Right forelimb (tissue), 1 donor: ENCODE measurements around the gene PINLYP.
"Not testable (repeated sequence)": the region's sequence is repeated elsewhere in the genome, so short reads cannot be mapped to it uniquely, and the experiment has no call there.

Experiments used
- DNase-seq: peaks from one replicate; pipeline ENCODE4 v3.0.0-alpha.2; 2018

The PINLYP gene

DNA sequence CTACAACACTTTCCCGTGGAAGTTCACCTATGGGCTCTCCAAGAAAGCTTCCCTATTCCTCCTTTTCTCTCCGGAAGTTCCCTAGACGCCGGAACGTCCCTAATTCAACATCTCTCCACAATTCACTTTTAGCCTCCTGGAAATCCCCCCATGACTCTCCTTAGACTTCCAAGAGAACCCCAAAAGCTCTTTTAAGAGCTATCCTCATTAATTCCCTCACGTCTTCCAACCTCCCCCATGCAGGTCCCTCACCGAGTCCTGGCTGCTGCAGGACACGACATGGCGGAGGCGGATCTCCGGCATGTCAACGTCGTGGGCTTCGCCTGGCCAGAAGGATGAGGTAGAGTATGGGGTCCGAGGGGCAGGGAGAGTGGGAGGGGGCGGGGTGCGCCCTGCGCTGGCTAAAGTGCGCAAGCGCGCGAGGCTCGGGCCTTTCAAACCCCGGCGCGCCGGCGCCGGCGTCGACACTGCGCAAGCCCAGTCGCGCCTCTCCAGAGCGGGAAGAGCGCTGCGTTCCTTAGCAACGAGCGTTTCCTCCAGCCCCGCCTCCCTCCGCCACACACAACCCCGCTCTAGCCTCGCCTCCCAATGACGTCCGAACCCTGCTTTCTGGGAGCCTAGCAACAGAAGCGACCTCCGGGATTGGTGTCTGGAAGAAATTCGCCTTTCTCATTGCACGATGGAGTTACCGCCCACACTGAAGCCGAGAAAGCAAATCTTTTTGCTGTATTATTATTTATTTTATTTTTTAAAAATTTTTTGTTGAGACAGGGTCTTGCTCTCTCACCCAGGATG is at the start of gene PINLYP, which contains the start of gene XRCC1:
PINLYP (plus strand) TSS at position 646 of the 795 bp plus-strand sequence. CDS start 1,391 bp downstream, outside the sequence.
XRCC1 (minus strand) TSS at position 372 of the 795 bp plus-strand sequence; CDS start at position 303, 69 bp downstream.
- DNase-seq, result peak; percentile 96

DNA sequence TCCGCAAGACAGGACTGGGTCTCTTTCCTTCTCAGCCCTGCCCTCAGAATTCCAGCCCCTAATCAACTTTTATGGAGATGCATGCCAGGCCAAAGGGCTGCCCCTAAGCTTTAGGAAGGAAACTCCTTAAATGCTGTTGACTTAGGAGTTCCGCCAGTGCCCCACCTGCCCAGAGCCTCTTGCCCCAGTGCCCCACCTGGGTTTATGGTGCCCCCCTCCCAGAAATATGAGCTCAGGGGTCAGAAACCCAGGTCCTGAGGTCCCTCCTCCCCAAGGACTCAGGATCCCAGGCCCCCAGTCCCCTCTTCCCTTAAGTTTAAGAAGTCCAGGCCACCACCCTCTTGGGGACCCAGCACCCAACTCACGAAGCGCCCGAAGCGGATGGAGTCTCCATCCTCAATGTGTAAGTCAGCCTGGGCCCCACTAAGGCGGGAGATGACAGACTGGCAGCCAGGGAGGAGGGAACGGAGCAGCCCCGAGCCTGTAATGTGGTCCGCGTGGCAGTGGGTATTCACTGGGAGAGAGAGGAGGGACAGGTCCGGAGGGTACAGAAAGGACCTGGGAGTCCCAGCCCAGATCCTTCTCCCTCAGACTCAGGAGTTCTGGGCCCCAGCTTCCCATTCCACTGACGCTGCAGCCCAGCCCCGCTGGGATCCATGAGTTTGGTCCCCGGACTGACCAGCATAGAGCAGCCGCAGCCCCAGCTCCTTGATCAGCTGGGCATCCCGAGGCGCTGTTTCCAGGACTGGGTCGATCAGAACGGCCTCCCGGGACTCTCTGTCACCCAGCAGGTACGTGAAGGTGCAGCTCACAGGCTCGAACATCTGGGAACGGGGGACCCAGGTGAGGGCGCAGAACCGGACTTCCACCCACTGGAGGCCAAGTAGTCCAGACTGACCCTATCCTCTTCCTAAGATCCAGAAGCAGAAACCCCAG is 49.5 kb upstream of the PINLYP start:
- no peak for DNase-seq

DNA sequence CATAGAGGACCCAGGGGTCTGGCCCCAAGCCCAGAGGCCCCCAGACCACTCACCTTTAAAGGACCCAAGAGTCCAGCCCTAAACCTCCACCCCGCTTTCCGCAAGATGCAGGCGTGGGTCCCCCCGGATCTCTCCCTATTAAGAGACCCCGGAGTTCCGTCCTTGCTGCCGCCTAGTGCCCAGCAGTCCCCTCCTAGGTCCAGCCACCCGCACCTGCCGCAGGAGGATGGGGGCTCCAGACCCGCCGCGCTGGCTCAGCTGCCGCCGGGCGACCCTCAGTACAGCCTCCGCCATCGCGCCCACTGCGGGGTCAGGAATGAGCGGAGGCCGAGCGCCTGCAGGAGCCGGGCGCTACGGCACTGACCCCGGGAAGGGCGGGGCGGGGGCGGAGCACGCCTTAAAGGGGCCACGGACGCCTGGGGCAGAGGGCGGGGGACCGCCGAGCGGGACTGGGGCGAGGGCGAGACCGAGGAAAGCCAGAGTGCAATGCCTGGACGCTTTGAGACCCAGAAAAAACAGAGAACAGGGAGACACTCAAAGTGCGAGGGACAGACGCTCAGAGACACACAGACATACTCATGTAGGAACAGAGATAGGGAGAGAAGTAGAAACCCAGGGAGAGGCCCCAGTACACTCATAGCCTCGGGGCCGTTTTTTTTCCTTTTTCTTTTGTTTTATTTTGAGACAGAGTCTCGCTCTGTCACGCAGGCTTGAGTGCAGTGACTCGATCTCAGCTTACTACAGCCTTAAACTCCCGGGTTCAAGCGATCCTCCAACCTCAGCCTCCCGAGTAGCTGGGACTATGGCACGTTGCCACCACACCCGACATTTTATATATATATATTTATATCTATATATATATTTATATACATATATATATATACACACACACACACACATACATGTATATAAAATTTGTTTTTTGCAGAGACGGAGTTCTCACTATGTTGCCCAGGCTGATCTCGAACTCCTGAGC is 48.4 kb upstream of the PINLYP start, which contains the start of gene ETHE1:
ETHE1 (minus strand) TSS at position 318 of the 976 bp plus-strand sequence; CDS start at position 294, 24 bp downstream.
- peak; percentile 88 for DNase-seq

DNA sequence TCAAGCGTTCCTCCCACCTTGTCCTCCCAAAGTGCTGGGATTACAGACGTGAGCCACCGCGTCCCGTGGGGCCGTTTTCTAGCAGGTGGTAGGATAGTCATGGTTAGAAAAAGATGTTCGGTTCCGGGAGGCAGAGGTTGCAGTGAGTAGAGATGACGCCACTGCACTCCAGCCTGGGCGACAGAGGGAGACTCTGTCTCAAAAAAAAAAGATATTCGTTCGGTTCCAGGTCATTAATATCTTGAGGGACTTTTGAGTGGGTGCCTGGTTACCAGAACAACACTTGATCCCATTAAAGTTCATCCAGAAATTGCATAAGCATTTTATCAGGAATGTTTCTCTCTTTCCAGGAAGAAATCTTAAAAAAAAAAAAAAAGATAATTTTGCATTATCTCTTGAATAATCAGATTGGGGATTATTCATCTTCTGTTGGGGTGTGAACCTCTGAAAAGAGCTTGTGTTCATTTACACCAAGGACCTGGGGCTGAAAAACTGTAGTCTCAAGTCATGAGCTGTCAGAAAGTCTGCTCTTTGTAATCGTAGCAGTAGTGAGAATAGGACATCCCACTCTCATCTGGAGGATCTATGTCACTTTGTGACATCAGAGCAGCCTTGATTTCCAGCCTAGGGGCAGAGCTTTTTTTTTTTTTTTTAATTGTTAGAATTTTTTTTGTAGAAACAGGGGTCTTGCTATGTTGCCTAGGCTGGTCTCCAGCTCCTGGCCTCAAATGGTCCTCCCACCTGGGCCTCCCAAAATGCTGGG is 47.6 kb upstream of the PINLYP start:
- DNase-seq, result no peak

DNA sequence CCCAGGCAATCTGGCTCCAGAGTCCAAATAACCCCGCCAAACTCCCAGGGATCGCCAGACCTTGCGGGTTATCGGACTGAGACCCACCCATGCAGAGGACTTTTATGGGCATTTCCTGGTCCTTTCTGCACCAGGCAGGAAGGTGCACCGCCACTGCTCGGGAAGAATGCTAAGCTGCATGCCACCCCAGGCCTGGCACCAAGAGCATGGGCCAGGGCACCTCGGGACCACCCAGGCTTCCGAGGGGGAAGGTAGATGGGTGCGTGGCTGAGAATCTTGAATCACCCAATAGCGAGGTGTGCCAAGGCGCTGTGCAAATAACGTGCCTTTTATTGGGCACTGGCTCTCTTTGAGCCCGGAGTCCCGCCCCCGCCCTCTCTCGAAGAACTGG is 43.0 kb upstream of the PINLYP start:
- no peak for DNase-seq

DNA sequence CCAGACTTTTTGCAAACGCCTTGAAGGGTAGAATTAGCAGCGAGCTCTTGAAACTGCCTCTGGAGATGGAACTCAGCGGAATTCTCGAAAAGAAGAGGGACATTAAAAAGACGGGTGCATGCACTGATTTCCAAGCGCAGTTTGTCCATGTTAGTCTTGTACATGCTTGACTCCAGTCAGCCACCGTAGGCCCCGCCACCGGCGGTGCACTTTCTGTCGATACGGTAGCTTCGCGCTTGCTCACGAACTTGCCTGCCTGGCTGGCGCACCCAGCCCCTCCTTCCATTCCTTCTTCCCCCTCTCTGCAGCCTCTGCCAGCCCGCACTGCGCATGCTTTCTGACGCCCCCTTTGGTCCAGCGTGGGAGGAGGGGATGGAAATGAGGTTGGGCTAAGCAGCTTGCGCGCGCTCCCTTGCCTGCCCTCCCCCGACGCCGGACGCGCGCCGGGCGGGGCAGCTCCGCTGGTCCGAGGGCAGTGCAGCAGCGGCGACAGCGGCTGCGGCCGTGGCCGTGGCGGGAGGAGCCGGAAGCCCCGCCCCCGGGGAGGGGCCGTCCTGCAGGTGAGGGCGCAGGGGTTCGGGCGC is 42.5 kb upstream of the PINLYP start, which contains the start of gene ZNF575:
ZNF575 (plus strand) TSS at position 227 of the 584 bp plus-strand sequence. CDS start 1,235 bp downstream, outside the sequence.
- DNase-seq, result peak; percentile 98

DNA sequence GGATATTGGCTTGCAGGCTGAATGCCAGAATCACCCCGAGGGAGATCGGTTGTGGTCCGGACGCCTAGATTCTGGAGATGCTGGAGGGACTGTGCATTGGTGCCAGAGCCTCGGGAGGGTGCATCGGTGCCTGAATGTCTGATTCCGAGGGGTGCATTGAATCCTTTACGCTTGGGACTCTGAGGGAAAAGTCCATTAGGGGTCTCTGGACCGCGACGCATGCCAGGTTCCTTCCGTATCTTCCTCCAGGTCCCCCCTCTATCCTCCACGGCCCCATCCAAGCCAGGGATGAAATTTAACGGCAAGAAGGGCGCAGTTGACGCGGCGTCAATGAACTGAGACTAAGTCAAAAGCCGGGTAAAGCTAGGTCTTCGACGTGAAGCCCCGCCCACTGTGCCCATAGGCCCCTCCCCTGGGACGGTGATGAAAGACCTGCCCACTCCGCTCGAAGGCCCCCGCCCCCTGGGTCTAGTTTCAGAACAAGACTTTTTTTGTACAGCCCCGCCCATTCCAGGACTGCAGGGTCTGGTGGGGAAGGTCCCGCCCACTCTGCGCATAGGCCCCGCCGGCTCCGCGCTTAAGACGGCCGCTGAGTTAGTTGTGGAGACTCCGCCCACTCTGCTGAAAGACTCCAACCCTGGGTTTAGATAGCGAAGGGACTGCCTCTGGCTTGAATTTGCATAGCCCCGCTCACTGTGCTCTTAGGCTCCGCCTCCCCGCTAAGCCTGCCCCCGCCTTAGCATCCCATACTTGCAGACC is 41.9 kb upstream of the PINLYP start:
- peak; percentile 97 for DNase-seq

DNA sequence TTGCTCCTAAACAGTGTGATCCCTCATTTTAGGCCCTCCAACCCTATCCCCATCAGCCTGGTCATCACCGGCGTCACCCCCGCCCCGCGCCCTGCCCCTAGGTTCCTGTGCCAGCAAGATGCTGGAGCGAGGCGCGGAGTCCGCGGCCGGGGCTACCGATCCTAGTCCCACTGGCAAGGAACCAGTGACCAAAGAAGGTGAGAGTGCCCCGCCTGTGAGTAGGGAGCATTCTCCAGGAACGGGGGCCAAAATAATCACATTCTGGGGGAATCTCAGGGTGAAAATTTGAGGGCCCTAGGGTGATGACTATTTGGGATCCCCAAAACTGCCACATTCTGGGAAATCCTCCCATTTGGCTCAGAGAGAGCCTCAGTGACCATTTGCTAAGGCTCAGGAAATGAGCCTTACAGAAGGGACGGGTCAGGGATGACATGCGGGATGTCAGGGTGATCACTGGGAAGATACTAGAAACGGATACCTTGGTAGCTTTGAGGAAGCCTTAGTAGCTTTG is 41.2 kb upstream of the PINLYP start:
- no peak for DNase-seq

DNA sequence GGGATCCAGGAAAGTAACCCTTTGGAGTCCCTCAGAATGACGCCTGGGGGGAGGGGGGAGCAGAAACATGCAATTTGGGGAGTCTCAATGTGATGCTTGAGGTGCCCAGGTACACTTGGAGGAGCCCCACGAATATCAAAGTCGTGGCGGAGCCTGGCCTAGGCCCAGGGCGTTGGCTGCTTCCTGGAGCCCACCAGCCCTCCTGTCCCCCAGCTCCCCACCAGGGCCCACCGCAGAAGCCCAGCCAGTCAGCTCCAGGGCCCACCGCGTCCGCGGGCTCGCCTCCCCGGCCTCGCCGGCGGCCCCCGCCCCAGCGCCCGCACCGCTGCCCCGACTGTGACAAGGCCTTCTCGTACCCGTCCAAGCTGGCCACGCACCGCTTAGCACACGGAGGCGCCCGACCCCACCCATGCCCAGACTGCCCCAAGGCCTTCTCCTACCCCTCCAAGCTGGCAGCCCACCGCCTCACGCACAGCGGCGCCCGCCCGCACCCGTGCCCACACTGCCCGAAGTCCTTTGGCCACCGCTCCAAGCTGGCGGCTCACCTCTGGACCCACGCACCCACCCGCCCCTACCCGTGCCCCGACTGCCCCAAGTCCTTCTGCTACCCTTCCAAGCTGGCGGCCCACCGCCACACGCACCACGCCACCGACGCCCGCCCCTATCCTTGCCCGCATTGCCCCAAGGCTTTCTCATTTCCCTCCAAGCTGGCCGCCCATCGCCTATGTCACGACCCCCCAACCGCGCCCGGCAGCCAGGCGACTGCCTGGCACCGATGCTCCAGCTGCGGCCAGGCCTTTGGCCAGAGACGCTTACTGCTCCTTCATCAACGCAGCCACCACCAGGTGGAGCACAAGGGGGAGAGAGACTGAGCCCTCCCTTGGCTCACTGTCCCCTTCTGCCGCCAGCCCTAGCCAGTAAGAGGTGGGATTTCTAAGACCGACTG is 40.5 kb upstream of the PINLYP start:
- DNase-seq, result peak; percentile 82

DNA sequence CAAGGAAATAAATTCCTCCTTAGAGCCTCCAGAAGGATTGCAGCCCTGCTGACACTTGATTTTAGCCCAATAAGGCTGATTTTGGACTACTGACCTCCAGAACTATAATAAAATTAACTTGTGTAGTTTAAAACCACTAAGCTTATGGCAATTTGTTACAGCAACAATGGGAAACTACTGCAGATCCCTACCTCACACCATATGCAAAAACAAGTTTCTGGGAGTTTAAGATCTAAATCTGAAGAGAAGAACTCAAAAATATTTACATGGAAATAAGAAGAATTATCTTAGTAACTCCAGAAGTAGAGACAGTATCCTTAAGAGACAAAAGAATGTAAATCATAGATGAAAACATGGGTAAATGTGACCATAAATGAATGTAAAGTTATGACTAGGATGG is 36.7 kb upstream of the PINLYP start:
- DNase-seq, result no peak

DNA sequence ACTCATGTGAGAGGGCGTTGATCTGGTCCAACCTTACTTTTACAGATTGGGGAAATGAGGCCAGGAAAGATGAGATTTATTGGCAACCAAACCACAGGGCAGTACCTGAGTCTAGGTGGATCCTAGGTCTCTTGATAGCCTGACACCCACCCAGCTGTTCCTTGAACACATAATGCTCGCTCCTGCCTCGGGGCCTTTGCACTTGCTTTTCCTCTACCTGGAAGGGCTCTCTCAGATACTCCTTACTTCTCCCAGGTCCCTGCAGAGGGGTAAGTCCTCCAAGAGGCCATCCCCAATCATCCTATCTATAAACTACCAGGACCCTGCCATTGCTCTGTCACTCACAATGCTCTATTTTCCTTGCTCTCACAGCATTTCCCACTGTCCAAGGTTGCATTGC is 35.2 kb upstream of the PINLYP start:
- DNase-seq, result no peak

DNA sequence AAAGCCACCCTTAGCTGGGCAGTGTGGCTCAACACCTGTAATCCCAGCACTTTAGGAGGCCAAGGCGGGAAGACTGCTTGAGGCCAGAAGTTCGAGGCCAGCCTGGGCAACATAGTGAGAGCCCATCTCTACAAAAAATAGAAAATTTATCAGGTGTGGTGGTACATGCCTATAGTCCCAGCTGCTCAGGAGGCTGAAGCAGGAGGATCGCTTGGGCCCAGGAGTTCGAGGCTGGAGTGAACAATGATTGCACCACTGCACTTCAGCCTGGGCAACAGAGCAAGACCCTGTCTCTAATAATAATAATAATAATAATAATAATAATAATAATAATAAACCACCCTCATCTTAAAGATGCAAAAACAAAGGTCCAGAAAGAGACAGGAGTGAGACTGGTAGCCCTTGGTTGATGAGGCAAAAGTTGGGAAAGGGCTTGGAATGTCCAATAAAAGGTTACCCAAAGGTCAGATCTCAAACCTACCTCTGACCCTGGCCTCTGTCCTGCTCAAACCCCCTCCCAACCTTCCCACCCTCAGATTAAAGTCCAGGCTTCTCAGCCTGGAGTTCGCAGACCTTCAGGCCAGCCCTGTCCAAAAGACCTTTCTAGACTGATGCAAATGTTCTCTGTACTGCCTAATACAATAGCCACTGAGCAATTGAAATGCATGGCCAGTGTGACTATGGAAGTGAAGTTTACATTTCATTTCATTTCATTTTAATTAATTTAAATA is 33.5 kb upstream of the PINLYP start:
- no peak for DNase-seq

DNA sequence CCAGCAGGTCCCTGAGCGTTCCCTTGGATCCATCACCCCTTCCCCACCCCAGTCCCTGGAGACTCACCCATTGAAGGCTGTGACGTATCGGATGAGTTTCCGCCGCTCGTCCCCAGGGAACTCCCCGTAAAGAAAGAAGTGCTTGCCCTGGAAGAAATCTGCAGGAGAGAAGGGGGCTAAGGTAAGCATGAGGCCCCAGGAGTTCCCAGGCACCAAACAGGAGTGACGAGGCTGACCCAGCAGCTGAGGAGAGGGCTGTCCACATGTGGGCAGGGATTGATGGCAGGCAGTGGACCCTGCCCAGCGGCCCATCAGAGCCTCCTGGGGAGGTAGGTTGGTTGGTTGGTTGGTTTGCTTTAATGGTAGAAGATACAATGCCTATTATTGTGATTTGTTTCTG is 31.5 kb upstream of the PINLYP start:
- no peak for DNase-seq

DNA sequence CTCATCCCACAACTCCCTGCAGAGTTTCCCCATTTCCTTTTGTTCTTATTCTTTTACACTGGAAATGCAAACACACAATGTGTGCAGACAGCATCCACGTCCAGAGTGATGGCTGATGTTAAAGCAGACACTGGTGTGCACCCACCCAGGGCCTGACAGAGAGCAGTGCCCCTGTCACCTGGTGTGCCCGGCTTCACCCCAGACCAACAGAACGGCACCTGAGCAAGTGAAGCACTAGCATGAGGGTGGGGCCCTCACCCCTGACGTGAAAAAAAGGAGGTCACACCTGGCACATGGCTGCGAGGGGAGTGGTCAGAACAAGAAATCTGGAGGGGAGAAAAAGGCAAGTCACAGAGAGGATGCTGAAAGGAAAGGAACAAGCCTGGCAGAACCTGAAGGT is 30.3 kb upstream of the PINLYP start:
- no peak for DNase-seq

DNA sequence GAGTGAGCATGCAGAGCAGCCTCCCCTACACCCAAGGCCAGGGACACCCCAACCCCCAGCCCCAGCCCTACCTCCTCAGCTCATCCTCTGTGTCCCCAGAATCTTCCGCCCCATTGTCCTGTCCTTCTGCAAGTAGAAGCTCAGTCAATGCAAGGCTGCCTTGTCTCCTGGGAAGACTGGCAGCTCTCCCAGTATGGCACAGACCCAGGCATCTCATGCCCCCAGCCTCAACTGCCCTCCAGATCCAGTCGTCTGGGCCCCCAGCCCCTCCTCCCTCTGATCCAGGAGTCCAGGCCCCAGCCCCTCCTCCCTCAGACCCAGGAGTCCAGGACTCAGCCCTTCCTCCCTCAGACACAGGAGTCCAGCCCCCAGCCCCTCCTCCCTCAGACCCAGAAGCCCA is 29.6 kb upstream of the PINLYP start:
- no peak for DNase-seq

DNA sequence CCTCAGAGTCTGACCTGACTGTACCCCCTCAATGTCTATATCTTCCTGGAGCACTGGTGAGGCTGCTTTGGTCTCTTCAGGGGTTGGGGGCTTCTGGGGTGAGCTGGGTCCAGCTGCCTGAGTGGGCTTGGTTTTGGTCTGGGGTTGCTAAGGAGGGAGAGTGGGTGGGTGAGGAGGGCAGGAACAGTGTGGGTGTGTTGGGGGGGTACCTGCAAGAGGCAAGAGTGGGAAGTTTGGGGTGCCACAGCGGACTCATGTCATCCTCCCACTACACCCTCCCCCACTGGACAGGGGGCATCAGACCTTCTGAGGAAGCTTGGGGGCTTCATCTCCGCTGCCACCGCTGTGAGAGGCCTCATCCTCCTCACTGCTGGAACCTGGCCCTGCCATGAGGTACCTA is 29.0 kb upstream of the PINLYP start:
- no peak for DNase-seq

DNA sequence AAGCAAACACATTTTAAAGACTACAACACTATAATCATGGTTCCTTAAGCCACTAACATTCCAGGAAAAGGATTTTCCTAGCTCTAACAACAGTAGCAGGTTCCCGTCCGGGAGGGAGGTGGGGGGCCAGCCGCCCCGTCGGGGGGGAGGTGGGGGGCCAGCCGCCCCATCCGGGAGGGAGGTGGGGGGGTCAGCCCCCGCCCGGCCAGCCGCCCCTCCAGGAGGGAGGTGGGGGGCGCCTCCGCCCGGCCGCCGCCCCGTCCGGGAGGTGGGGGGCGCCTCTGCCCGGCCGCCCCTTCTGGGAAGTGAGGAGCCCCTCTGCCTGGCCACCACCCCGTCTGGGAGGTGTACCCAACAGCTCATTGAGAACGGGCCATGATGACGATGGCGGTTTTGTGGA is 27.7 kb upstream of the PINLYP start:
- DNase-seq, result not testable (repeated sequence)

DNA sequence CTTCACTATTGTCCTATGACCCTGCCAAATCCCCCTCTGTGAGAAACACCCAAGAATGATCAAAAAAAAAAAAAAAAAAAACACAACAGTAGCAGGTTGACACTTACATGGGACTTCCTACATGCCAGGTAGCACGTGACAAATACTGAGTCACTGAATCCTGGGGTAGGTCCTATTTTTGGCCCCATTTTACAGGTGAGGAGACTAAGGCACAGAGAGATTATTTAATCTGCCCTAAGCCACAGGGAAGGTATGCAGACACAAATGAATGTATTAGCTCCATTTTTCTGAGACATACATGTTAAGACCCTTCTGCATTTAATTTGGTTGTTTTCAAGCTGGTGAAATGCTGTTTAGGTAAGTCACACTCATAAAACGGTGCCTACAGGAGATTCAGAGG is 26.9 kb upstream of the PINLYP start:
- no peak for DNase-seq
